Measurements from ENCODE around the gene CEP83. TPM values are rescaled to one million over a fixed set of nuclear protein-coding genes. Genes with fewer than 3 reads are reported as not detected.

CEP83 gene
- polyA plus RNA-seq, 1 donor from 2014 or later: 19.5 TPM

DNA sequence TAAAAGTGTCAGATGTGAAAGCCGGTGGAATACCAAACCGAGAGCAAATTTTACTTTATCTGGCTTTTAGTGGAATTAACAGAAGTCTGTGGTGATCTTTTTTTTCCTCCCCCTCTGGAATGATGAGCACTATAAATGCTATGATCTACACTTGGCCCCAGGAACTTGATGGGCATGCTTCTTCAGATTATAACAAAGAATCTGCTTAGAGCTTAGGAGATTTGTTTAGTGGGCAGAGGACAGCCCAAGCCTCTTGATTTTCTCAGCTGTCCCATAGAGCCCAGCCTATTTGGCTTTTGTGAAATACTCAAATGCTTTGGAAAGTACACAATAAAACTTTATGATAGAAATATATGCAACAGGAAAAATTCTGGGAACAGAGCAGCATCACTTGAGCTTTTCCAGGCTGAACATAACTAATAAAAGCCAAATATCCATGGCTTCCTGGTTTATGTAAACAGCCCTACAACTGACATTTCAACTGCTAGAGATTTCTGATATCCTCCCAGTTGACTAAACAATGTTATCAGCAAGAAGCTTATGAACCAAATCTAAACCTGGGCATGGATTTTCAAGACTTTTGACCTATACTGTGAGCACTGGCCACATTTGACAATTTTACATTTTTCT lies 161.7 kb downstream of the CEP83 start:
- Histone ChIP-seq H3F3A (ENCODE audit: insufficient read depth, low read length, poor library complexity, severe bottlenecking) (no peaks in the 10 kb centered on the region), H3K79me2 (replicated peaks; ENCODE audit: insufficient read depth, low read length) (no peaks in the 10 kb centered on the region), H3K27ac (ENCODE audit: low read length) (no peak overlapping the region), H3K9ac (ENCODE audit: low read length) (no peak overlapping the region), H3K4me3 (ENCODE audit: low read length) (no peak overlapping the region), H3K9me3 (ENCODE audit: low read length) (no peaks in the 10 kb centered on the region), H4K20me1 (ENCODE audit: insufficient read depth) (no peaks in the 10 kb centered on the region), H2AFZ (ENCODE audit: low read depth, low read length) (no peak overlapping the region), H3K27me3 (ENCODE audit: insufficient read depth, low read depth, low read length) (no peaks in the 10 kb centered on the region), H3K9me2 (ENCODE audit: insufficient read depth, low read length) (no peaks in the 10 kb centered on the region), H3K36me3 (ENCODE audit: insufficient read depth, low read length) (peaks cover 38% of the 10 kb centered on the region), H3K4me2 (ENCODE audit: low read length) (no peak overlapping the region)
- TF ChIP-seq EZH2 (IDR thresholded peaks at IDR 0.05; ENCODE audit: borderline replicate concordance, insufficient read depth, low read length, poor library complexity, severe bottlenecking) (no peak), POLR2AphosphoS5 (IDR thresholded peaks at IDR 0.05) (no peak), MXI1 (conservative IDR thresholded peaks at IDR 0.05; ENCODE audit: poor library complexity, severe bottlenecking) (no peak), RAD21 (conservative IDR thresholded peaks at IDR 0.05) (no peak), EP300 (conservative IDR thresholded peaks at IDR 0.05; ENCODE audit: poor library complexity, severe bottlenecking) (no peak), TAF1 (IDR thresholded peaks at IDR 0.05; ENCODE audit: low read depth) (no peak), SMC3 (conservative IDR thresholded peaks at IDR 0.05; ENCODE audit: poor library complexity) (no peak)
- TF ChIP-seq, protein P1, sequence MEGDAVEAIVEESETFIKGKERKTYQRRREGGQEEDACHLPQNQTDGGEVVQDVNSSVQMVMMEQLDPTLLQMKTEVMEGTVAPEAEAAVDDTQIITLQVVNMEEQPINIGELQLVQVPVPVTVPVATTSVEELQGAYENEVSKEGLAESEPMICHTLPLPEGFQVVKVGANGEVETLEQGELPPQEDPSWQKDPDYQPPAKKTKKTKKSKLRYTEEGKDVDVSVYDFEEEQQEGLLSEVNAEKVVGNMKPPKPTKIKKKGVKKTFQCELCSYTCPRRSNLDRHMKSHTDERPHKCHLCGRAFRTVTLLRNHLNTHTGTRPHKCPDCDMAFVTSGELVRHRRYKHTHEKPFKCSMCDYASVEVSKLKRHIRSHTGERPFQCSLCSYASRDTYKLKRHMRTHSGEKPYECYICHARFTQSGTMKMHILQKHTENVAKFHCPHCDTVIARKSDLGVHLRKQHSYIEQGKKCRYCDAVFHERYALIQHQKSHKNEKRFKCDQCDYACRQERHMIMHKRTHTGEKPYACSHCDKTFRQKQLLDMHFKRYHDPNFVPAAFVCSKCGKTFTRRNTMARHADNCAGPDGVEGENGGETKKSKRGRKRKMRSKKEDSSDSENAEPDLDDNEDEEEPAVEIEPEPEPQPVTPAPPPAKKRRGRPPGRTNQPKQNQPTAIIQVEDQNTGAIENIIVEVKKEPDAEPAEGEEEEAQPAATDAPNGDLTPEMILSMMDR (IDR thresholded peaks at IDR 0.05; ENCODE audit: poor library complexity, severe bottlenecking): no peak
- TF ChIP-seq, protein P2, sequence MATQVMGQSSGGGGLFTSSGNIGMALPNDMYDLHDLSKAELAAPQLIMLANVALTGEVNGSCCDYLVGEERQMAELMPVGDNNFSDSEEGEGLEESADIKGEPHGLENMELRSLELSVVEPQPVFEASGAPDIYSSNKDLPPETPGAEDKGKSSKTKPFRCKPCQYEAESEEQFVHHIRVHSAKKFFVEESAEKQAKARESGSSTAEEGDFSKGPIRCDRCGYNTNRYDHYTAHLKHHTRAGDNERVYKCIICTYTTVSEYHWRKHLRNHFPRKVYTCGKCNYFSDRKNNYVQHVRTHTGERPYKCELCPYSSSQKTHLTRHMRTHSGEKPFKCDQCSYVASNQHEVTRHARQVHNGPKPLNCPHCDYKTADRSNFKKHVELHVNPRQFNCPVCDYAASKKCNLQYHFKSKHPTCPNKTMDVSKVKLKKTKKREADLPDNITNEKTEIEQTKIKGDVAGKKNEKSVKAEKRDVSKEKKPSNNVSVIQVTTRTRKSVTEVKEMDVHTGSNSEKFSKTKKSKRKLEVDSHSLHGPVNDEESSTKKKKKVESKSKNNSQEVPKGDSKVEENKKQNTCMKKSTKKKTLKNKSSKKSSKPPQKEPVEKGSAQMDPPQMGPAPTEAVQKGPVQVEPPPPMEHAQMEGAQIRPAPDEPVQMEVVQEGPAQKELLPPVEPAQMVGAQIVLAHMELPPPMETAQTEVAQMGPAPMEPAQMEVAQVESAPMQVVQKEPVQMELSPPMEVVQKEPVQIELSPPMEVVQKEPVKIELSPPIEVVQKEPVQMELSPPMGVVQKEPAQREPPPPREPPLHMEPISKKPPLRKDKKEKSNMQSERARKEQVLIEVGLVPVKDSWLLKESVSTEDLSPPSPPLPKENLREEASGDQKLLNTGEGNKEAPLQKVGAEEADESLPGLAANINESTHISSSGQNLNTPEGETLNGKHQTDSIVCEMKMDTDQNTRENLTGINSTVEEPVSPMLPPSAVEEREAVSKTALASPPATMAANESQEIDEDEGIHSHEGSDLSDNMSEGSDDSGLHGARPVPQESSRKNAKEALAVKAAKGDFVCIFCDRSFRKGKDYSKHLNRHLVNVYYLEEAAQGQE (IDR thresholded peaks at IDR 0.05; ENCODE audit: borderline replicate concordance): no peak

DNA sequence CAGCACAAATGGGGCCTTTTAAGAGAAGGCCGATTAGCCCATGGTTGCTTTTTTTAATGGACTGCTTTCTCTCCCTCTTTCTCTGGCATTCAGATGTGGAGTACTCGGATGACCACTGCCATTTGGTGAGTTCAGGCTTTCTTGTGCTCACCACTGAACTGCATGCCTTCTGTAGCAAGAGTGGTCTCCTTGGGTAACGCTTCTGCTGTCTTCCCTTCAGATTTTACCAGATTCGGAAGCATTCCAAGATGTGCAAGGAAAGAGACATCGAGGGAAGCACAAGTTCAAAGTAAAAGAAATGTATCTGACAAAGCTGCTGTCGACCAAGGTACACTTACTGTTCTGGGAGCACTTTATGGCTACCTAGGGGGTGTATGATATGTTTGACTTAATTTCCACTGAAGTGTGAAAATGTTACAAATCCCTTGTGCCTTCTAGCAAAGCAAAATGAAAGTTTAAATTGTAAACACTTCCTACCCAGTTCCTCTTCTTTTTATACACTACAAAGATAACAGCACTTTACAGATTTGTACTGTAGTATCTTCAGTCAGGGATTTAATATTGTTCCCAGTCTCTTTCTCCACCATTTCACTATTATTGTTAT lies 162.5 kb downstream of the CEP83 start:
- no peaks in the 10 kb centered on the region for H3K27me3 ChIP-seq (ENCODE audit: insufficient read depth, low read depth, low read length)
- no peak overlapping the region for H3K4me2 ChIP-seq (ENCODE audit: low read length)
- H3K4me3 ChIP-seq (ENCODE audit: low read length): no peak overlapping the region
- H2AFZ ChIP-seq (ENCODE audit: low read depth, low read length): no peak overlapping the region
- H3K36me3 ChIP-seq (ENCODE audit: insufficient read depth, low read length): peaks cover 36% of the 10 kb centered on the region
- H3K9me2 ChIP-seq (ENCODE audit: insufficient read depth, low read length): no peaks in the 10 kb centered on the region
- no peak overlapping the region for H3K27ac ChIP-seq (ENCODE audit: low read length)
- H4K20me1 ChIP-seq (ENCODE audit: insufficient read depth): no peaks in the 10 kb centered on the region
- no peak overlapping the region for H3K9ac ChIP-seq (ENCODE audit: low read length)
- H3K79me2 ChIP-seq (replicated peaks; ENCODE audit: insufficient read depth, low read length): no peaks in the 10 kb centered on the region
- H3F3A ChIP-seq (ENCODE audit: insufficient read depth, low read length, poor library complexity, severe bottlenecking): no peaks in the 10 kb centered on the region
- no peaks in the 10 kb centered on the region for H3K9me3 ChIP-seq (ENCODE audit: low read length)
- TF ChIP-seq TAF1 (IDR thresholded peaks at IDR 0.05; ENCODE audit: low read depth): no peak
- TF ChIP-seq EZH2 (IDR thresholded peaks at IDR 0.05; ENCODE audit: borderline replicate concordance, insufficient read depth, low read length, poor library complexity, severe bottlenecking): no peak
- no peak for TF ChIP-seq SMC3 (conservative IDR thresholded peaks at IDR 0.05; ENCODE audit: poor library complexity)
- no peak for TF ChIP-seq EP300 (conservative IDR thresholded peaks at IDR 0.05; ENCODE audit: poor library complexity, severe bottlenecking)
- TF ChIP-seq, protein P2 (IDR thresholded peaks at IDR 0.05; ENCODE audit: borderline replicate concordance): no peak
- no peak for TF ChIP-seq RAD21 (conservative IDR thresholded peaks at IDR 0.05)

All from neural cell (in vitro differentiated cells).